H1 (cell line): Measurements from ENCODE around the gene IL2RG. TPM values are rescaled to one million over a fixed set of nuclear protein-coding genes. Genes with fewer than 3 reads are reported as not detected.

Experiments used
- RXRA ChIP-seq: IDR thresholded peaks from 2 replicates; pipeline ENCODE4 v1.6.1; 2011; ENCODE audit warnings: low read depth, mild to moderate bottlenecking, low read length, moderate library complexity; ENCODE audit not compliant: insufficient read depth
- ZNF274 ChIP-seq: IDR thresholded peaks from 2 replicates; pipeline ENCODE4 v1.7.0; 2012; ENCODE audit warnings: low read length, borderline replicate concordance; ENCODE audit errors: extremely low read depth
- polyA plus RNA-seq, 7 experiments: library from polyadenylated mRNA; depleted of rRNA in 3 of 7; stranded (reverse) in 5 of 7; unstranded in 2 of 7; fragments of >200 nt in 5 of 7; fragments of 200-250 nt in 2 of 7; gene quantifications; 1 replicate in 5 of 7; 2 replicates in 1 of 7; 4 replicates in 1 of 7; pipeline versions ENCODE4 v1.2.1 to v1.2.3, GENCODE V29; 2011 to 2013; ENCODE audit warnings: missing spikeins in 2 of 7, mixed read lengths in 2 of 7
- total RNA-seq: library from RNA; stranded (reverse); fragmentation: NEBNext Ultra II Directional; extraction: Animal tissue kit (Norgen Biotek cat#: 25700); gene quantifications from 2 replicates; pipeline ENCODE4 v1.2.1, GENCODE V29; 2021

Gene IL2RG
- total and polyA plus RNA-seq, 2 of the 8 experiments (the other 6 are each of a cell fraction or from before 2014, with no cell fraction given) = not detected

DNA sequence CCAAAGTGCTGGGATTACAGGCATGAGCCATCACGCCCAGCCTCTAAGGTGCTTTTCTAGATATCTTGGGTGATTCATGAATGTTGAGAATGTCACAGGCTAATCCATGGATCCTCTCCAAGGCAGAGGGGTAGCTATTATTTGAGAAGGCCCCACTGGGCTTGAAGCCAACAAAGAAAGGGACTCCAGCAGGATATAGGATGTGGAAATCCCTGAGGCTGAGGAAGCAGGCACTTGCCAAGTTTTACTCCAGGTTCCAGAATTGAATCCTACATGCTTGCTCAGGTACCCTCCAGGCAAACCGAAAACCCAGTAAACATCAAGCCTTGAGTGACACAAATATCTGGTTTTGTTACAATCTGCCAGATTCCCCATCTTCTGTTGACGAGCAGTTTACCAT, 49.1 kb upstream of the IL2RG start (continued):
- TF ChIP-seq ZNF274 (no peak), RXRA (no peak)
